Endothelial cell (in vitro differentiated cells): ENCODE measurements around the gene ATP10A. TPM values are rescaled to one million over a fixed set of nuclear protein-coding genes. Genes with fewer than 3 reads are reported as not detected.

ENCODE experiments used
- DNase-seq: peaks from one replicate; pipeline ENCODE4 v3.0.0; 2021; ENCODE audit warnings: low spot score
- H3K27ac Mint-ChIP-seq: one replicate; pipeline ENCODE4 v1.8.0; 2021; ENCODE audit warnings: mixed read lengths, inconsistent platforms; ENCODE audit not compliant: unreplicated experiment
- H3K27me3 Mint-ChIP-seq: one replicate; pipeline ENCODE4 v1.8.0; 2021; ENCODE audit warnings: mild to moderate bottlenecking, moderate library complexity, mixed read lengths, inconsistent platforms; ENCODE audit not compliant: unreplicated experiment
- H3K36me3 Mint-ChIP-seq: one replicate; pipeline ENCODE4 v1.8.0; 2021; ENCODE audit warnings: mild to moderate bottlenecking, low read depth, mixed read lengths, inconsistent platforms; ENCODE audit not compliant: unreplicated experiment
- H3K4me1 Mint-ChIP-seq: one replicate; pipeline ENCODE4 v1.8.0; 2021; ENCODE audit warnings: mild to moderate bottlenecking, mixed read lengths, inconsistent platforms; ENCODE audit not compliant: unreplicated experiment
- H3K4me3 Mint-ChIP-seq: one replicate; pipeline ENCODE4 v1.8.0; 2021; ENCODE audit warnings: mild to moderate bottlenecking, mixed read lengths, inconsistent platforms; ENCODE audit not compliant: unreplicated experiment
- H3K9me3 Mint-ChIP-seq: one replicate; pipeline ENCODE4 v1.8.0; 2021; ENCODE audit warnings: mixed read lengths, inconsistent platforms; ENCODE audit not compliant: unreplicated experiment
- total RNA-seq: library from RNA; stranded (reverse); fragmentation: NEBNext Ultra II Directional; extraction: Animal tissue kit (Norgen Biotek cat#: 25700); gene quantifications from one replicate; pipeline ENCODE4 v1.2.1, GENCODE V29; 2021; ENCODE audit not compliant: unreplicated experiment
- TF ChIP-seq, protein P1 (sequence below): fragments of 200-600 bp; sonication (generic); IDR thresholded peaks from one replicate; pipeline ENCODE4 v1.5.0; 2021; ENCODE audit warnings: antibody characterized with exemption; ENCODE audit not compliant: unreplicated experiment

The ATP10A gene
- total RNA-seq, 1 donor from 2014 or later, result 0.13 TPM

DNA sequence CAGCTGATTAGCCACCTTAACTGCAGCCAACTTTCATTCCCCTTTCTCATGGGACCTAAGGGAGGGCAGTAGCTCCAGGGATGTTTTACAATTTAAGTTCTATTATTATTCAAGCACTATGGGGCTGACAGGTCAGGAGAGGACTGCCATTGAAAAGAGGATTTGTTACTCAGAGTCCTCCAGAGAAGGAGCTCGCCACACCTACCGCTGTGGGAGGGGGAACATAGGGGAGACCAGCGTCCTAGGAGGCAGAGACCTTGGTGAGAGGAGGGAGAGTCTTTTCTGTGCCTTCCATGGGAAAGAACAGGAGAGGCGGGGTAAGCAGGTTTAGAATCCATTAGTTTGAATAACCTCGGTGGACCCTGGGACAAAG lies 14.4 kb downstream of the ATP10A start:
- Mint-ChIP-seq H3K27ac (no peak overlapping the region), H3K4me1 (peaks cover 4% of the 10 kb centered on the region), H3K27me3 (peaks cover 6% of the 10 kb centered on the region), H3K9me3 (no peaks in the 10 kb centered on the region), H3K4me3 (no peak overlapping the region), H3K36me3 (no peaks in the 10 kb centered on the region)
- no peak for DNase-seq
- TF ChIP-seq, protein P1, sequence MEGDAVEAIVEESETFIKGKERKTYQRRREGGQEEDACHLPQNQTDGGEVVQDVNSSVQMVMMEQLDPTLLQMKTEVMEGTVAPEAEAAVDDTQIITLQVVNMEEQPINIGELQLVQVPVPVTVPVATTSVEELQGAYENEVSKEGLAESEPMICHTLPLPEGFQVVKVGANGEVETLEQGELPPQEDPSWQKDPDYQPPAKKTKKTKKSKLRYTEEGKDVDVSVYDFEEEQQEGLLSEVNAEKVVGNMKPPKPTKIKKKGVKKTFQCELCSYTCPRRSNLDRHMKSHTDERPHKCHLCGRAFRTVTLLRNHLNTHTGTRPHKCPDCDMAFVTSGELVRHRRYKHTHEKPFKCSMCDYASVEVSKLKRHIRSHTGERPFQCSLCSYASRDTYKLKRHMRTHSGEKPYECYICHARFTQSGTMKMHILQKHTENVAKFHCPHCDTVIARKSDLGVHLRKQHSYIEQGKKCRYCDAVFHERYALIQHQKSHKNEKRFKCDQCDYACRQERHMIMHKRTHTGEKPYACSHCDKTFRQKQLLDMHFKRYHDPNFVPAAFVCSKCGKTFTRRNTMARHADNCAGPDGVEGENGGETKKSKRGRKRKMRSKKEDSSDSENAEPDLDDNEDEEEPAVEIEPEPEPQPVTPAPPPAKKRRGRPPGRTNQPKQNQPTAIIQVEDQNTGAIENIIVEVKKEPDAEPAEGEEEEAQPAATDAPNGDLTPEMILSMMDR, result no peak

DNA sequence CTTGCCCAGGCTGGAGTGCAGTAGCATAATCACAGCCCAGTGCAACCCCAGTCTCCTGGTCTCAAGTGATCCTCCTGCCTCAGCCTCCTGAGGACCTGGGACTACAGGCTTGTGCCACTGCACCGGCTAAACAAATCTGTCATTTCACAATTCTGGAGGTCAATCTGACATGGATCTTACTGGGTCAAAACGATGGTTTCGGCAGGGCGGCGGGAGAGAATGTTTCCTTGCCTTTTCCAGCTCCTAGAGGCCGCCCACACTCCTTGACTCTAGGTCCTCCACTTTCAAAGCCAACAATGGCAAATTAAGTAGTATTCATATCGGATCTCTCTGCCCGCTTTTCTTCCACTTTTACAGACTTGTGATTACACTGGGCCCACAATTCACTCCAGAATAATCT lies 14.8 kb downstream of the ATP10A start:
- TF ChIP-seq, protein P1, result no peak
- no peak for DNase-seq
- Mint-ChIP-seq H3K27ac (no peak overlapping the region), H3K27me3 (peaks cover 6% of the 10 kb centered on the region), H3K9me3 (no peaks in the 10 kb centered on the region), H3K4me3 (no peak overlapping the region), H3K36me3 (no peaks in the 10 kb centered on the region), H3K4me1 (peaks cover 4% of the 10 kb centered on the region)

DNA sequence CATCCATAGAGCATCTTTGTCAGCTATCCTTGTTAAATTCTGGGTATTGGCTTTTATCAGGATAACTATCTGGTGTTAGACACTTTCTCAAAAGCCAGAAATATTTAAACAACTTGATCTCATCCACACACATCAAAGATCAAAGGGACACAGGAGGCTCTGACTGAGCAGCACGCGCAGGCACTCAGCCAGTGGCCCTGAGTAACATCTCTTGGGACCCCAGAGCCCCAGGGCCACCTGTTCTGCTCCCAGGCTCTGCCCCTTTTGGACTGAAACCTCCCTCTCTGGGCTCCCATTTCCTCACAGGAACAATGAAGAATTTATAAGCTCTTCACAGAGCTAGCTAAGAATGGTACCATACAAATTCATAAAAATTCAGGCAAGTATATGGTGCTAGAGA lies 16.1 kb downstream of the ATP10A start:
- no peak for DNase-seq
- no peak overlapping the region for H3K27ac Mint-ChIP-seq

DNA sequence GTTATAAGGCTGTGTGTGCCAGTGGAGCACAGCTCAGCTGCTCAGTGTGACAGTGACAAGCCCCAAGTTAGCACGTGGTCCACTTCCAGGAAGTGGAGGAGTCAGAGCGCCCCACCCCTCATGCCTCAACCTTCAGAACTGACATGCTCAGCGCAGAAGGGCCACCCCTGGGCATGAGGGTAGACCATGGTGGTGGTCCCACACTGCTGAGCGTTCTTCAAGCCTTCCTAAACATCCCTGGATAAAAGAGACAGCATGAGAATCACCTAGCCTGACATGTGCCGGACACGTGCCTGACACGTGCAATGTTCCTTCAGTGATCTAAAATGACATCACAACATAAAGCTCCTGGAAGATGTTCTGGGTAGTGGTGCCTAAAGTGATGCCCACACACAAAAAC lies 16.8 kb downstream of the ATP10A start:
- H3K9me3 Mint-ChIP-seq, result no peaks in the 10 kb centered on the region
- H3K27ac Mint-ChIP-seq, result no peak overlapping the region
- H3K36me3 Mint-ChIP-seq, result no peaks in the 10 kb centered on the region
- H3K27me3 Mint-ChIP-seq, result peaks cover 1% of the 10 kb centered on the region
- H3K4me1 Mint-ChIP-seq, result peaks cover 4% of the 10 kb centered on the region
- TF ChIP-seq, protein P1, result no peak
- H3K4me3 Mint-ChIP-seq, result no peak overlapping the region
- no peak for DNase-seq

More for the DNA sequence above, 16.1 kb downstream of the ATP10A start:
- TF ChIP-seq, protein P1, result no peak
- Mint-ChIP-seq H3K36me3 (no peaks in the 10 kb centered on the region), H3K4me3 (no peak overlapping the region), H3K9me3 (no peaks in the 10 kb centered on the region), H3K4me1 (peaks cover 4% of the 10 kb centered on the region), H3K27me3 (peaks cover 2% of the 10 kb centered on the region)

DNA sequence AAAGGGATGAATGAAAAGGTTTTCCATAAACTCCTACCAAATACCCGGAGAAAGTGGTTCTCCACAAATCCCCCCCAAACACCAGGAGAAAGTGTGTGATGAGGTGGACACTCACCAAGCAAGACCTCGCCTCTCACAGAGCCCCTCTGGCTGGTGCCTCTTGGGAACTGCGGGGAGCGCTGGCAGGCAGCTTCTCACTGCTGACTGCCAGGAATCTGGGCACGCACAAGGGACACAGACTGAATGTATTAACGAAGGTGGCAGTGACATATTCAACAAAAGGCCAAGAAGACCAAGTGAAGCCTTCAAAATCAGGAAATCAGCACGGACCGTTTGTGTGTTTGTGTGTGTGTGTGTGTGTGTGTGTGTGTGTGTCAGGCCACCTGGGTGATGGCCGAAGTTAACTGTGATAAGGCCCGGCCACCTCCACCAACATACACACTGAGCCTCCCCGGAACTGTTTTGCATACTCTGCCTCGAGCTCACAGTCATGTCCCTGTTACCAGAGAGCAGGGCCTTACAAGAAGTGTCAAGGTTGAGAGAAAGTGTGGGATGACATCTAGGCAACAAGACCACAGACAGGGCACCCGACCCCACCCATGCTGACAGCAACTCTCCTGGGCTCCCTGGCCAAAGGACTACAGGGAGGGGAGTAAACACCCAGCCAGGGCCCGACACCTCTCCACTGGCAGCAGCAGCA lies 18.0 kb downstream of the ATP10A start:
- Mint-ChIP-seq H3K9me3 (no peaks in the 10 kb centered on the region), H3K27me3 (peaks cover 1% of the 10 kb centered on the region), H3K4me1 (peaks cover 2% of the 10 kb centered on the region), H3K36me3 (no peaks in the 10 kb centered on the region), H3K4me3 (no peak overlapping the region), H3K27ac (no peak overlapping the region)
- TF ChIP-seq, protein P1, result no peak
- no peak for DNase-seq
